Endothelial cell of umbilical vein (primary cell): Measurements from ENCODE around the gene IPO11. TPM values are rescaled to one million over a fixed set of nuclear protein-coding genes. Genes with fewer than 3 reads are reported as not detected.

Experiments
- BruUV-seq: library from RNA; stranded (reverse); fragments of 400-500 nt; replicated peaks from 2 replicates; lab custom pipeline; 2021; lab: Mats Ljungman, UMichigan
- CTCF ChIA-PET: fragments of 300-600, 350-600 bp; sonication (Branson Sonifier 250); formaldehyde crosslinking; loops from one replicate; lab custom pipeline; 2021; ENCODE audit warnings: antibody characterized with exemption, inconsistent platforms; lab: Charles Lee
- POLR2A ChIA-PET: fragments of 300-600, 350-600 bp; sonication (Branson Sonifier 250); formaldehyde crosslinking; loops from one replicate; lab custom pipeline; 2021; ENCODE audit warnings: antibody characterized with exemption, inconsistent platforms; lab: Charles Lee
- DNase-seq: peaks from one replicate; pipeline ENCODE4 v3.0.0-alpha.2; 2011; ENCODE audit warnings: low read depth, low spot score
- FAIRE-seq: peaks from 2 replicates; lab custom pipeline; 2011; peaks lifted over from hg19 to GRCh38; lab: Jason Lieb, UNC
- H2AFZ ChIP-seq: 2 replicates; pipeline ENCODE4 v1.6.0; 2012; ENCODE audit warnings: low read depth, low read length, control low read depth, inconsistent platforms
- H3K27ac ChIP-seq: 2 replicates; pipeline ENCODE4 v1.5.1; 2011; ENCODE audit warnings: low read depth, mild to moderate bottlenecking, control low read depth, low read length, moderate library complexity; ENCODE audit not compliant: insufficient read depth
- H3K27me3 ChIP-seq, 2 experiments: 2 replicates each; pipeline versions ENCODE4 v1.6.0 to v1.6.1; 2011; ENCODE audit warnings: low read length in 2 of 2, mixed read lengths in 1 of 2; ENCODE audit not compliant: control insufficient read depth in 2 of 2, insufficient read depth in 2 of 2
- H3K36me3 ChIP-seq, 2 experiments: 2 replicates in 1 of 2; 3 replicates in 1 of 2; pipeline ENCODE4 v1.5.1; 2011; ENCODE audit warnings: low read length in 2 of 2, mild to moderate bottlenecking in 1 of 2, moderate library complexity in 1 of 2; ENCODE audit not compliant: control insufficient read depth in 2 of 2, insufficient read depth in 2 of 2; ENCODE audit errors: extremely low read depth in 1 of 2
- H3K4me1 ChIP-seq: 3 replicates; pipeline ENCODE4 v1.5.1; 2011; ENCODE audit warnings: mild to moderate bottlenecking, low read length; ENCODE audit not compliant: control insufficient read depth, insufficient read depth; ENCODE audit errors: extremely low read depth
- H3K4me2 ChIP-seq: 2 replicates; pipeline ENCODE4 v1.6.1; 2011; ENCODE audit warnings: low read length, control low read depth, mixed read lengths; ENCODE audit not compliant: insufficient read depth
- H3K4me3 ChIP-seq, 3 experiments: fragments of 200-600 bp in 1 of 3; sonication (generic), shearing (Covaris generic) in 1 of 3; replicated peaks in 1 of 3; 2 replicates each; pipeline ENCODE4 v1.5.1; 2011 to 2016; ENCODE audit warnings: control low read depth in 3 of 3, low read length in 3 of 3, mild to moderate bottlenecking in 2 of 3, inconsistent platforms in 1 of 3, low read depth in 1 of 3, moderate library complexity in 1 of 3; ENCODE audit not compliant: insufficient read depth in 1 of 3
- H3K79me2 ChIP-seq: 2 replicates; pipeline ENCODE4 v1.6.0; 2012; ENCODE audit warnings: low read length, inconsistent platforms; ENCODE audit not compliant: control insufficient read depth, insufficient read depth
- H3K9ac ChIP-seq: replicated peaks from 2 replicates; pipeline ENCODE3; 2011; ENCODE audit warnings: low read length, control low read depth; ENCODE audit not compliant: insufficient read depth; ENCODE audit errors: extremely low read depth
- H3K9me1 ChIP-seq: replicated peaks from 3 replicates; pipeline ENCODE4 v1.6.0; 2011; ENCODE audit warnings: mild to moderate bottlenecking, low read length; ENCODE audit not compliant: control insufficient read depth, insufficient read depth; ENCODE audit errors: extremely low read depth
- H3K9me3 ChIP-seq: replicated peaks from 2 replicates; pipeline ENCODE4 v1.5.1; 2012; ENCODE audit warnings: low read length, inconsistent platforms; ENCODE audit not compliant: control insufficient read depth, insufficient read depth
- H4K20me1 ChIP-seq: replicated peaks from 2 replicates; pipeline ENCODE3; 2011; ENCODE audit warnings: mild to moderate bottlenecking, low read length; ENCODE audit not compliant: control insufficient read depth, insufficient read depth; ENCODE audit errors: extremely low read depth
- EZH2 ChIP-seq: IDR thresholded peaks from 2 replicates; pipeline ENCODE4 v1.6.1; 2012; ENCODE audit warnings: borderline replicate concordance, low read depth, mild to moderate bottlenecking, moderate library complexity, low read length, inconsistent platforms; ENCODE audit not compliant: severe bottlenecking
- JUN ChIP-seq: IDR thresholded peaks from 2 replicates; pipeline ENCODE4 v1.6.1; 2011; ENCODE audit warnings: borderline replicate concordance, low read depth; ENCODE audit not compliant: insufficient read length, insufficient read depth
- POLR2A ChIP-seq: IDR thresholded peaks from 2 replicates; pipeline ENCODE4 v1.6.1; 2012; ENCODE audit warnings: low read depth, mild to moderate bottlenecking, control low read depth, low read length
- POLR2AphosphoS5 ChIP-seq: IDR thresholded peaks from 2 replicates; pipeline ENCODE4 v1.6.1; 2012; ENCODE audit warnings: low read depth, mild to moderate bottlenecking, control low read depth, low read length, moderate library complexity; ENCODE audit not compliant: insufficient read depth
- dilution Hi-C: fragments of 300-500 bp; cut with MboI; formaldehyde crosslinking; loops from one replicate; pipeline ENCODE4 v1.15.0; 2019; ENCODE audit warnings: low sequenced_read_pairs; ENCODE audit not compliant: extremely low pct_ligation_motif_present
- intact Hi-C: fragments of 100-400 bp; cut with micrococcal nuclease; formaldehyde crosslinking; loops from one replicate; pipeline ENCODE4 v1.10.0; 2022
- polyA plus RNA-seq, 4 experiments: library from polyadenylated mRNA; depleted of rRNA in 3 of 4; stranded (reverse) in 3 of 4; unstranded in 1 of 4; fragments of >200 nt; gene quantifications; 2 replicates each; pipeline versions ENCODE4 v1.2.1 to v1.2.3, GENCODE V29; 2011 to 2012; ENCODE audit warnings: missing spikeins in 1 of 4
- total RNA-seq: library from RNA; stranded (reverse); gene quantifications from 2 replicates; pipeline ENCODE4 v1.2.3, GENCODE V29; 2021
- TF ChIP-seq, protein P1 (sequence below), 2 donors: IDR thresholded peaks; 1 replicate in 1 of 2; 2 replicates in 1 of 2; pipeline ENCODE4 v1.5.1; 2011; ENCODE audit warnings: low read length in 2 of 2, mild to moderate bottlenecking in 2 of 2, moderate library complexity in 2 of 2, control low read depth in 1 of 2, inconsistent platforms in 1 of 2, low read depth in 1 of 2; ENCODE audit not compliant: insufficient read depth in 1 of 2; ENCODE audit errors: extremely low read depth in 1 of 2

The IPO11 gene
- total and polyA plus RNA-seq, 2 donors (not counting 3 experiments of a cell fraction or from before 2014, with no cell fraction given) = 38.5 to 80.9 TPM

DNA sequence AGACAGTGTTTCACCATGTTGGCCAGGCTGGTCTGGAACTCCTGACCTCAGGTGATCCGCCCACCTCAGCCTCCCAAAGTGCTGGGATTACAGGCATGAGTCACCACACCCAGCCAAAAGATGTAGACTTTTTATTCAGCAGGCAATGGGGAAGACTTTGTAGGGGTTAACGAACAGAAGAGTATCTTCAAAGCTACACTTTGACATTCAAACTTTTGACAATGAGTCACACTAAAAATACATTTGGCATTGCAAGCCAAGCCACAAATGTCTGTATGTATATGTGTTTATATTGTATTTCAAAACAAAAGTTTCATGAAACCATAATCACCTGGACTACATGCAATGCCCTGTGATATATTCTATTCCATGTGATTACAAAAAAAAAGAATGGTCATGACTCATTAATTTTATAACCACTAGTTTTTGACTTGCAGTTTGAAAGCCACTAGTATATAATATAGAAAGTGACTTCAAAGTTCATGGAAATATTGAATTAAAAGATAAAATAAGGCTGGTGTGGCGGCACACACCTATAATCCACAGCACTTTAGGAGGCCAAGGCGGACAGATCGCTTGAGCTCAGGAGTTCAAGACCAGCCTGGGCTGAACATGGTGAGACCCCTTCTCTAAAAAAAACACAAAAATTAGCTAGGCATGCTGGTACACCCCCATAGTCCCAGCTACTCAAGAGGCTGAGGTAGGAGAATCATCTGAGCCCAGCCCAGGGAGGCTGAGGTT, 17.2 kb upstream of the IPO11 start:
- BruUV-seq = no TSS peak
- Histone ChIP-seq H3K27ac (no peak overlapping the region), H4K20me1 (no peaks in the 10 kb centered on the region)

More for the DNA sequence above, 17.2 kb upstream of the IPO11 start:
- H3K27me3 ChIP-seq = no peaks in the 10 kb centered on the region
- no peak for DNase-seq
- H3K4me2 ChIP-seq = no peak overlapping the region
- no peak for TF ChIP-seq POLR2A
- no peak for TF ChIP-seq JUN
- no peak for TF ChIP-seq EZH2
- TF ChIP-seq, protein P1, sequence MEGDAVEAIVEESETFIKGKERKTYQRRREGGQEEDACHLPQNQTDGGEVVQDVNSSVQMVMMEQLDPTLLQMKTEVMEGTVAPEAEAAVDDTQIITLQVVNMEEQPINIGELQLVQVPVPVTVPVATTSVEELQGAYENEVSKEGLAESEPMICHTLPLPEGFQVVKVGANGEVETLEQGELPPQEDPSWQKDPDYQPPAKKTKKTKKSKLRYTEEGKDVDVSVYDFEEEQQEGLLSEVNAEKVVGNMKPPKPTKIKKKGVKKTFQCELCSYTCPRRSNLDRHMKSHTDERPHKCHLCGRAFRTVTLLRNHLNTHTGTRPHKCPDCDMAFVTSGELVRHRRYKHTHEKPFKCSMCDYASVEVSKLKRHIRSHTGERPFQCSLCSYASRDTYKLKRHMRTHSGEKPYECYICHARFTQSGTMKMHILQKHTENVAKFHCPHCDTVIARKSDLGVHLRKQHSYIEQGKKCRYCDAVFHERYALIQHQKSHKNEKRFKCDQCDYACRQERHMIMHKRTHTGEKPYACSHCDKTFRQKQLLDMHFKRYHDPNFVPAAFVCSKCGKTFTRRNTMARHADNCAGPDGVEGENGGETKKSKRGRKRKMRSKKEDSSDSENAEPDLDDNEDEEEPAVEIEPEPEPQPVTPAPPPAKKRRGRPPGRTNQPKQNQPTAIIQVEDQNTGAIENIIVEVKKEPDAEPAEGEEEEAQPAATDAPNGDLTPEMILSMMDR (IDR thresholded peaks at IDR 0.05; ENCODE audit: extremely low read depth in 1 of 2, insufficient read depth in 1 of 2, low read depth in 1 of 2, low read length in 2 of 2) = no peak
- no peak for TF ChIP-seq POLR2AphosphoS5
- intact Hi-C loops (no loop called here), dilution Hi-C loops (no loop called here)
- peaks cover 2% of the 10 kb centered on the region for H3K79me2 ChIP-seq
- H2AFZ ChIP-seq = no peak overlapping the region
- H3K9me3 ChIP-seq = no peaks in the 10 kb centered on the region
- H3K36me3 ChIP-seq = peaks cover 4 to 20% of the 10 kb centered on the region in 2 experiments
- no peaks in the 10 kb centered on the region for H3K9me1 ChIP-seq
- FAIRE-seq = no peak
- no peak overlapping the region for H3K9ac ChIP-seq
- no peak overlapping the region for H3K4me3 ChIP-seq
- no peaks in the 10 kb centered on the region for H3K4me1 ChIP-seq
- ChIA-PET POLR2A (no interaction called here), CTCF (interaction anchor here (1.5 to 1.6 kb wide), 2 partner anchors 13 to 65 kb away, joined by 4 to 5 read pairs; no protein-coding TSS in a partner anchor)
